ENCODE data around the gene KDELR3.

KDELR3 gene

DNA sequence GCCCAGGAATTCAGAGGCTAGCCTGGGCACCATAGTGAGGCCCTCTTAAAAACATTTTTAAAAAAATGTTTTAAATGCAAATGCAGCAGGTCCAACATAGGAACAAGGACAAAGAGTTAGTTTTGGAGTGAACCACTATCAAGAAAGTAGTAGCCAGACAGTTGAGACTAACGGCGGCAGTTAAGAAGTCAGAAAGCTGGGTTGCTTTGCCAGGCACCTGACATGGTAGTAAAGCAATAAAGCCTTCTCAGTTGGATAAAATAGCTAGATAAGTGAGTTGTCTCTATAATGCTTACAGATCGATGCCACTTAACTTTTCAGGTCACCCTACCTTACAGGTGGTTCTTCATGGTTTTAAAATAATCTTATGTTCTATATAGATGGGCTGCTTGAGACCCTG is 55.1 kb downstream of the KDELR3 start:
- DNase-seq: no peak

DNA sequence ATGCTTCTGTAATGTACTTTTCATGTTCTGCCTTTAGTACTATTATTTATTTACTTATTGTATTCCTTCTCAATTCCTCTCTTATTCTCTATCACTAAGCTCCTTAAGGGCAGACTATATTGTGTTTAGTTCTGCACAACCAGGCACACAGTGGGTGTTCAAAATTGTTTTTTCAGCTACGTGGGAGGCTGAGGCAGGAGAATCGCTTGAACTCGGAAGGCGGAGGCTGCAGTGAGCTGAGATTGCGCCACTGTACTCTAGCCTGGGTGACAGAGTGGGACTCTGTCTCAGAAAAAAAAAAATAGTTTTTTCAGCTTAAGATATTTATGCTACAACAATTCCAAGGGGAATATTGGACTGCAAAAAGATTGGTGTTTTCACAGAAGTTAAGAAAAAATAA is 55.6 kb downstream of the KDELR3 start:
- DNase-seq: no peak

DNA sequence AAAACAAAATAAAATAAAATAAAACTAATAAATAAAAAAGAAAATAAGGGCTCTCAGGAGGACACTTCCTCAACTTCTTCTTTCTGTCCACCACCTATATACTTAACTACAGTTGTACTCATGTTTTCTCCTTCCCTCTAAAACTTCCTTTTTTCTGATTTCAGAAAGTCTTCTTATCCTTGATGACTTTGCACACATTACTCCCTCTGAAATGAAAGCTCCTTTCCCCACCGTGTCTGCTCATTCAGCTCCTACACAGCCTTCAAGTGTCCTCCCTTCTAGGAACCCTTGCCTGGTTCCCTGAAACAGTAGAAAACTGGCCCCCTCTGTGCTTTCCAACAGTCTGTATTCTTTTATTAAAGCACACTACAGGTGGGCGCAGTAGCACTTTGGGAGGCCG is 56.5 kb downstream of the KDELR3 start:
- DNase-seq: no peak

DNA sequence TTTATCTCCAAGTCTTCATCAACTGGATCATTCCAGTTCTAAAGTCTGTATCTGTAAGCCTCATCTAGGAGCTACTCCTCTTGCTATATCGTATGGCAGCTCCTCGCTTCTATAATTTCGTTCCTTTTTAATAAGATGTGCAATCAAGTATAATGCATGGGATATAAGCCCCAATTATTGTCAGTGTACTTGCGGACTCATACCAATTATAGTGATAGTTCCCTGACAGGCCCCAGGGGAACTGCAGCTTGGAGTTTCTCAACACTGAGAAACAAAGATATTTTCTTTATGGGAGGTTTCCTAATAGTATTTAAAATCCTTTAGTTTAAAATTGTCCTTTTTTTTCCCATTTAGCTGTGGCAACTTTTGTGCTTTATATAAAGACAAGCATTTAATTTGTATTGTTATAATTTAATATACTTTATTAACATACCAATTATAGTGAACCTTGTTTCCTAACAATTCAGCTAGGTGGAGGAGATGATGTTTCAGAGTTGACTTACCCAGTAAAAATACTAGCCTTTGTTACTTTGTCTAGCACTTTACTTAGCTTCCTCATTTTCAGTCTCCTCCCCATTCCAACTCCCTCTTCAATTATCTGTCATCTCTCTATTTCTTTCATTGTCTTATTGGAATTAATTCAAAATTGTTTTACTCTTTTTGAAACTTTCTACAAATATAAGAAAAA is 63.5 kb downstream of the KDELR3 start:
- no peak for DNase-seq

All from T1000 (cell line).